Ishikawa (cell line): ENCODE results near the gene ELL2.

Experiments used
- CEBPB ChIP-seq: IDR thresholded peaks from 2 replicates; pipeline ENCODE4 v1.6.1; 2012
- CREB1 ChIP-seq: IDR thresholded peaks from 2 replicates; pipeline ENCODE4 v1.6.1; 2012; ENCODE audit warnings: low read depth
- EGR1 ChIP-seq: IDR thresholded peaks from 2 replicates; pipeline ENCODE4 v1.6.1; 2012
- EP300 ChIP-seq: IDR thresholded peaks from 2 replicates; pipeline ENCODE4 v1.6.1; 2012; ENCODE audit warnings: borderline replicate concordance
- FOXM1 ChIP-seq: IDR thresholded peaks from 2 replicates; pipeline ENCODE4 v1.6.1; 2012; ENCODE audit warnings: low read depth, borderline replicate concordance
- MAX ChIP-seq: IDR thresholded peaks from 2 replicates; pipeline ENCODE4 v1.6.1; 2012
- NFIC ChIP-seq: IDR thresholded peaks from 2 replicates; pipeline ENCODE4 v1.6.1; 2012
- RAD21 ChIP-seq: IDR thresholded peaks from 2 replicates; pipeline ENCODE4 v1.6.1; 2012; ENCODE audit warnings: low read depth
- TAF1 ChIP-seq: IDR thresholded peaks from 2 replicates; pipeline ENCODE4 v1.6.1; 2012; ENCODE audit warnings: low read depth, mild to moderate bottlenecking
- TCF12 ChIP-seq: IDR thresholded peaks from 2 replicates; pipeline ENCODE4 v1.6.1; 2012; ENCODE audit warnings: low read depth
- TEAD4 ChIP-seq: IDR thresholded peaks from 2 replicates; pipeline ENCODE4 v1.6.1; 2012
- USF1 ChIP-seq: IDR thresholded peaks from 2 replicates; pipeline ENCODE4 v1.6.1; 2012
- YY1 ChIP-seq: IDR thresholded peaks from 2 replicates; pipeline ENCODE4 v1.6.1; 2012; ENCODE audit warnings: low read depth
- ZBTB7A ChIP-seq: IDR thresholded peaks from 2 replicates; pipeline ENCODE4 v1.6.1; 2012; ENCODE audit warnings: low read depth
- TF ChIP-seq, protein P1 (sequence below): IDR thresholded peaks from 2 replicates; pipeline ENCODE4 v1.6.1; 2012; ENCODE audit warnings: low read depth, mild to moderate bottlenecking

Gene ELL2

GRCh38 chr5:95915999-95916686, 45.5 kb downstream of the ELL2 start:
- no peak for TF ChIP-seq MAX
- no peak for TF ChIP-seq CEBPB
- TF ChIP-seq TEAD4: no peak
- TF ChIP-seq TCF12: no peak
- TF ChIP-seq EP300: no peak
- TF ChIP-seq TAF1: no peak
- TF ChIP-seq CREB1: no peak
- TF ChIP-seq YY1: no peak
- TF ChIP-seq RAD21: no peak
- TF ChIP-seq FOXM1: no peak
- TF ChIP-seq, protein P1, sequence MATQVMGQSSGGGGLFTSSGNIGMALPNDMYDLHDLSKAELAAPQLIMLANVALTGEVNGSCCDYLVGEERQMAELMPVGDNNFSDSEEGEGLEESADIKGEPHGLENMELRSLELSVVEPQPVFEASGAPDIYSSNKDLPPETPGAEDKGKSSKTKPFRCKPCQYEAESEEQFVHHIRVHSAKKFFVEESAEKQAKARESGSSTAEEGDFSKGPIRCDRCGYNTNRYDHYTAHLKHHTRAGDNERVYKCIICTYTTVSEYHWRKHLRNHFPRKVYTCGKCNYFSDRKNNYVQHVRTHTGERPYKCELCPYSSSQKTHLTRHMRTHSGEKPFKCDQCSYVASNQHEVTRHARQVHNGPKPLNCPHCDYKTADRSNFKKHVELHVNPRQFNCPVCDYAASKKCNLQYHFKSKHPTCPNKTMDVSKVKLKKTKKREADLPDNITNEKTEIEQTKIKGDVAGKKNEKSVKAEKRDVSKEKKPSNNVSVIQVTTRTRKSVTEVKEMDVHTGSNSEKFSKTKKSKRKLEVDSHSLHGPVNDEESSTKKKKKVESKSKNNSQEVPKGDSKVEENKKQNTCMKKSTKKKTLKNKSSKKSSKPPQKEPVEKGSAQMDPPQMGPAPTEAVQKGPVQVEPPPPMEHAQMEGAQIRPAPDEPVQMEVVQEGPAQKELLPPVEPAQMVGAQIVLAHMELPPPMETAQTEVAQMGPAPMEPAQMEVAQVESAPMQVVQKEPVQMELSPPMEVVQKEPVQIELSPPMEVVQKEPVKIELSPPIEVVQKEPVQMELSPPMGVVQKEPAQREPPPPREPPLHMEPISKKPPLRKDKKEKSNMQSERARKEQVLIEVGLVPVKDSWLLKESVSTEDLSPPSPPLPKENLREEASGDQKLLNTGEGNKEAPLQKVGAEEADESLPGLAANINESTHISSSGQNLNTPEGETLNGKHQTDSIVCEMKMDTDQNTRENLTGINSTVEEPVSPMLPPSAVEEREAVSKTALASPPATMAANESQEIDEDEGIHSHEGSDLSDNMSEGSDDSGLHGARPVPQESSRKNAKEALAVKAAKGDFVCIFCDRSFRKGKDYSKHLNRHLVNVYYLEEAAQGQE: no peak
- no peak for TF ChIP-seq USF1
- no peak for TF ChIP-seq NFIC
- no peak for TF ChIP-seq EGR1

- TF ChIP-seq MAX: no peak
- TF ChIP-seq CEBPB: no peak
- TF ChIP-seq RAD21: no peak
- no peak for TF ChIP-seq TCF12
Observed at GRCh38 chr5:95913663-95914062, 48.0 kb downstream of the ELL2 start.

DNA sequence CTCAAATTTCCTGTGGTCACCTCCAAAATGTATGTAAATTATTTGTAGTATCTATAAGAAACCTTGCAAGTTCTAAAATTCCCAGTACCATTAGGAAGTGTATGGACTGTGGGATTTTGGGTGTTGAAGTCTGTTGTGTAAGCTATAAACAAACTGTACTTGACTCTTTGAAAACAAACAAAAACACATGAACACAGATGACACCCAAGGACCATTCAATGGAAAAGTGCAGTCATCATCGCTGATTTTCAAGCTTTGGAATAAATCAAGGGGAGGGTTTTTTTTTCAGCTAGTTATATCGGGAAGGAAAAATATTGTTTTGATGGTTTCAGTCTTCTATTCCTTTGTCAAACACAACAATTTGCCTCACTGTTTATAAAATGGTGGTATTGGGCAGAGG, 49.6 kb downstream of the ELL2 start:
- TF ChIP-seq EP300: no peak

DNA sequence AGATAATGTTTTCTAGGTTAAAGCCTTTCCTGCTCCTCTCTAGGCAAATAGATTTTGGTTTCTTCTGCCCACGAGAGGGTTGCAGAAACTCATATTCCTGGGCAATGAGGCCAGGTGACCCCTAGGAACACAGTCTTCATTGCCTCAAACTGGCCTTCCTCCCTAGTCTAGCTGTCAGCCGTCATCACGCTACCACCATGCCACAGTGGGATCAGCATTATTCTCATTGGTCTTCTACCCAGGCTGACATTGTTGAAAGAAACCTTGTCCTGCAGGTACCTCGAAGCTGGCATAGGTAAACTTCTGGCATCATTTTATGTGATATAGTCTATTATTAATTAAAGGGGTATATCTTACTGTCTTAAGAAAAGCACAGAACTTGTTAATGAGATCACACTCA, 51.1 kb downstream of the ELL2 start:
- TF ChIP-seq NFIC (no peak), YY1 (no peak), TEAD4 (no peak), MAX (no peak), TAF1 (no peak), CREB1 (no peak), USF1 (no peak), EGR1 (no peak), FOXM1 (no peak)
- TF ChIP-seq, protein P1: no peak

DNA sequence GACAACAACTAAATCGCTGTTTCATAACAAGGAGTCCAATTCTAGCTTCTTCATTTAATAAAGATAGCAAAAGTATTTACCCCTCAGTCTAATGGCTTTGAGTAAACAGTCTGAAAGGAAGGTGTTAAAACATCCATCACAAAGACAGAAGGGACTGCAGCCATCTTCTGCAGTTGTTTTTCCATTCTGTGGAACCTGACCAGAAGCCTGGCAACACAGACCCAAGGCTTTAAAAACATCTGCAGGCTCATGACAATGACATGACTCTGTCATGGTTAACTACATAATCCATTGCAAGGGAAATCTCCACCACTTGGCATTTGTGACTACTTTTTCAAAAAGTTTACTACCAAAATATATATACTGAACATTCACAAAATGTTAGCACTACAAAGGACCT, 51.9 kb downstream of the ELL2 start:
- TF ChIP-seq MAX: no peak
- no peak for TF ChIP-seq ZBTB7A
- TF ChIP-seq NFIC: no peak
- TF ChIP-seq YY1: no peak
- TF ChIP-seq TAF1: no peak
- TF ChIP-seq, protein P1: no peak
- no peak for TF ChIP-seq FOXM1
- no peak for TF ChIP-seq USF1
- TF ChIP-seq RAD21: no peak
- no peak for TF ChIP-seq CEBPB
- TF ChIP-seq TEAD4: no peak
- no peak for TF ChIP-seq EGR1
- TF ChIP-seq TCF12: no peak
- TF ChIP-seq EP300: no peak
- TF ChIP-seq CREB1: no peak
